GM10266 (cell line): ENCODE results near the gene PTPRN2.

Source experiments
- DNase-seq: peaks from one replicate; pipeline ENCODE4 v3.0.0; 2012; ENCODE audit errors: extremely low spot score
- TF ChIP-seq, protein P1 (sequence below): IDR thresholded peaks from 2 replicates; pipeline ENCODE4 v1.5.1; 2012; ENCODE audit warnings: mild to moderate bottlenecking, low read depth; ENCODE audit not compliant: control insufficient read depth, insufficient read depth; ENCODE audit errors: missing control alignments

PTPRN2 gene

DNA sequence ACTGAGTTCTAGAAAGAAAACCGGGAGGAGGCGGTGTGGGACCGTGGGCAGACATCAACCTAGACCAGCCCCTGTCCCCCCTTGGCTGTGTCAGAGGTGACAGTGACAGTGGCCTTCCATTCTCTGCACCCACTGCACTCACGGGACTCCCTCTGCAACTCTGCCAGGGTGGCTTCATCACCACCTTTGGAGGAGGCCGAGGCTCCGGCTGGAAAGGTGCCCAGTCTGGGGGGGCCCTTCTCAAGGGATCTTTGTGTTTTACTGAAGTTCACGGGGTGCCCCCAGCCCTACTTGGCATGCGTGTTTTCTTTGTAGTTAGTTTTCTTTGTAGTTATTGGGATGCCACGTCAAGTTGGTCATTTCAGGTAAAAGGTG lies 833.2 kb downstream of the PTPRN2 start:
- TF ChIP-seq, protein P1, sequence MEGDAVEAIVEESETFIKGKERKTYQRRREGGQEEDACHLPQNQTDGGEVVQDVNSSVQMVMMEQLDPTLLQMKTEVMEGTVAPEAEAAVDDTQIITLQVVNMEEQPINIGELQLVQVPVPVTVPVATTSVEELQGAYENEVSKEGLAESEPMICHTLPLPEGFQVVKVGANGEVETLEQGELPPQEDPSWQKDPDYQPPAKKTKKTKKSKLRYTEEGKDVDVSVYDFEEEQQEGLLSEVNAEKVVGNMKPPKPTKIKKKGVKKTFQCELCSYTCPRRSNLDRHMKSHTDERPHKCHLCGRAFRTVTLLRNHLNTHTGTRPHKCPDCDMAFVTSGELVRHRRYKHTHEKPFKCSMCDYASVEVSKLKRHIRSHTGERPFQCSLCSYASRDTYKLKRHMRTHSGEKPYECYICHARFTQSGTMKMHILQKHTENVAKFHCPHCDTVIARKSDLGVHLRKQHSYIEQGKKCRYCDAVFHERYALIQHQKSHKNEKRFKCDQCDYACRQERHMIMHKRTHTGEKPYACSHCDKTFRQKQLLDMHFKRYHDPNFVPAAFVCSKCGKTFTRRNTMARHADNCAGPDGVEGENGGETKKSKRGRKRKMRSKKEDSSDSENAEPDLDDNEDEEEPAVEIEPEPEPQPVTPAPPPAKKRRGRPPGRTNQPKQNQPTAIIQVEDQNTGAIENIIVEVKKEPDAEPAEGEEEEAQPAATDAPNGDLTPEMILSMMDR: no peak
- no peak for DNase-seq

DNA sequence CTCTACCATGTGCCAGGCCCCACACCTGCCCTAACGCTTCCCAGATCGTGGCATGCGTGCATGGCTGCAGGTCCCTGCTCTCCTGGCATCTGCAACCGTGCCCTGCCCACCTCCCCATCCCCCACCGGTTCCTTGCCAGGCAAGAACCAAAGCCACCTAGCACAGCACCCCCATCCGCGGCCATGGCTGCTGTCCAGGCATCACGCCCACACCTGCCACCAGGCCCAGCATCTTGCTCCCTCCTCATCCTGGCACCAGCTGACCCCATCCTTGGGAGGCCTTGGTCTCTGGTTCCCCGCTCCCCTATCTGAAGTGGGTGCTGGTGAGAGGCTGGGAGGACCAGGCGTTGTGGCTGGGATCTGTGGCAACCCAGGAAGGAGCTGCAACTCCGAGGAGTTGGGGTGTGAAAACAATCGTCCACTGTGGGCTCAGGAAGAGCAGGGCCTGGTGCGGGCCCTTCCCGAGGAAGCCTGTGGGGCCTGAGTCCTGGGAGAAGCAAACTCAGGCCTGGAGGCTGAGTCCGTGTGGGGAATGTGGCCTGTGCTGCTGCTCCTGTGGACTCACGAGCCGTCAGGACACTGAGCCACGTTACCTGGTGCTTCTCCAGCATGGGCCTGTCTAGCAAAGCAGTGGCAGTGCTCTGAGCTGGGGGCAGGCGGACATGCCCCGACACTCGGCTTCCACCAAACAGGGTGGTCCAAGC lies 833.8 kb downstream of the PTPRN2 start:
- TF ChIP-seq, protein P1: no peak
- no peak for DNase-seq

DNA sequence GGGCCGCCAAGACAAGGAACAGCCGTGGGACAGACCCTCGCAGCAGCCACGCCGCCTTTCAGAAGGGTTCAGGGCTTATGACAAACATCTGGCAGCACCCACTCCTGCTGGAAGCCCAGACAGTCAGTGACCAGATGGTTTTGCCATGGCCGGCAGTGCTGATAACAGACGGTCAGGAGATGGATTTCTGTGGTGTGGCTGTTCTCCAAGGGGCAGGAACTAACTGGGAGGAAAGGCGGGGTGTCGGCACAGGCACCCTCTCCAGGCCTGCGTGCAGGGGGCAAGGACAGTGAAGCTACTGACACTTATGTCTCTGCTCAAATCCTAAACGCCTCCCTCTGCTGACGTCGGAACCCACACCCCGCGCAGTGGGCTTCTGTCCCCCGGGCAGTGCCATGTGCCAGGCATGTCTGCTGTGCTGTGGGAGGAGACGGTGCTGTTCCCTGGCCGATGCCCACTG lies 834.8 kb downstream of the PTPRN2 start:
- TF ChIP-seq, protein P1: no peak

DNA sequence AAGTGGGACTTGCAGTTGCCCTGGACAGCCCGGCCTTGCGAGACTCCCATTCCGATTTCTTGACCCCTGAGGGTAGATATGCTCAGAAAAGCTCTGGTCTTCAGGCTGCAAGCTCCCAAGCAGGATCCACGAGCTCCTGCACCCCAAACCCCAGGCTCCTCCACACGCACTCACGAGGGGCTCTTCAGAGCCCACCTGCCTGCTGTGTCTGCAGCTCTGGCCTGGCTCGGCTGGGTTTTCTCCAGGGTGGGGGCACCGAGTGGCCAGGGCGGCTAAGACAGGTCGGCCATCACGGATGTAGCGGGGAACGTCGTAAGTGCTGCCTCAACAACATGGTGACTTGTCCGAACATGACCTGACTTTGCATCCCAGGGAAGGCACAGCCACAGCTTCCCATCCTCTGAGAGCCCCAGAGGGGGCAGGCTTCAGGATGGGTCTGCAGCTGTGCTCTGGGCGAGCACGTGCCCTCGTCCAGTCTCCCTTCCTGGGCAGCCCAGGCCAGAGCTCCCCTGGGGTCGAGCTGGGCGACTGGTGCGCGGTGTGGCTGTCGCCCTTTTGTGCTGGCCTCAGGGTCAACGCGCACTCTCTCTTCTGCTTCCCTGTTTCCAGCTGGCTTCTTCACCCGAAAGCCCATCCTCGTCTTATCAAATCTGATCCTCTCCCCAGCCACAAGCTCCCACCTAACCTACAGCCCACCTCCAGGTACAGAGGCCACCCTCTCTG lies 835.5 kb downstream of the PTPRN2 start:
- TF ChIP-seq, protein P1: no peak
- no peak for DNase-seq

More for the DNA sequence above, 834.8 kb downstream of the PTPRN2 start:
- DNase-seq: no peak

DNA sequence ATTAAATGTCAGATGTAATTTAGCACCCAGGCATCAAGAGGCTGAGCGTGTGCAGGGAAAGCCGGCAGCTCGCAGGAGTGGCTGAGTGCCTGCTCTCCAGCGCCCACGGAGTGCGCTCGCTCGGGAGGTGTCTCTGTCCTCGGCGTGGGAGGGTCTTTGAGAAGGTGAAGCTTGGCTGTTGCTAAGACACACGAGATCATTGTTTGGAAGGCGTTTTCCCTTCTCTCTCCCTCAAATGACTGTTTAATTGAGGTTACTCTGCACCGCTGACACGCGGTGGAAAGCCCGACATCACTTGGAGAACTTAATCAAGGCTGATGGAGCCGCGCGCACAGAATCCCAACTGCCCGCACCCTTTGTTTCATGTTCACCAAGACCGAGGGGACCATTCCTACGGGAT lies 836.2 kb downstream of the PTPRN2 start:
- TF ChIP-seq, protein P1: no peak
- DNase-seq: no peak

DNA sequence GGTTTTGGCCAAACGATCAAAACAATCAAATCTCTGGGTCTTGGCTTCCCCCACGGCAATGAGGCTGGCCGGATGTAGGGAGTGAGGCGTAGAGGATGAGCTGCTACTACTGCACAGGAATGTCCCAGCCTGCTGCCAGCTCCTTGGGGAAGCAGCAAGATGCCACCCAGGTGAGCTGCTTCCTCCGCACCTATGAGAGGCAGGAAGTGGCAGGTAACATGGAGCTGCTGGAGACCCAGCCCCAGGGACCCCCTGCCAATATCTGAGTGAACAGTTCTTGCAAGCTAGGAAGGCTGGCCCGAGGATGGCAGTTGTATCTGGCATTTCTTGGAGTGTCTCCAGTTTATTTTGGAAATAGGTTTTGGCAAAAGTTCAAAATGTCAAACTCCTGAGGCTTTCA lies 837.3 kb downstream of the PTPRN2 start:
- DNase-seq: no peak
- TF ChIP-seq, protein P1: no peak
